Stimulated activated naive CD8-positive, alpha-beta T cell treated with anti-CD3 and anti-CD28 coated beads, Interleukin-15, Interleukin-2, amounts not matched to agents 100 ng/mL and 50 ng/mL, for 24 hours (primary cell): ENCODE data around the gene KLRK1.
"Not testable (repeated sequence)": the region's sequence is repeated elsewhere in the genome, so short reads cannot be mapped to it uniquely, and the experiment has no call there.

Experiments
- H3K27ac Mint-ChIP-seq: one replicate; pipeline ENCODE4 v1.8.0; 2021; ENCODE audit warnings: mild to moderate bottlenecking, mixed read lengths
- H3K27me3 Mint-ChIP-seq: one replicate; pipeline ENCODE4 v1.8.0; 2021; ENCODE audit warnings: mixed read lengths
- H3K36me3 Mint-ChIP-seq: one replicate; pipeline ENCODE4 v1.8.0; 2021; ENCODE audit warnings: low read depth, mixed read lengths
- H3K4me1 Mint-ChIP-seq: one replicate; pipeline ENCODE4 v1.8.0; 2021; ENCODE audit warnings: low read depth, mixed read lengths
- H3K4me3 Mint-ChIP-seq: one replicate; pipeline ENCODE4 v1.8.0; 2021; ENCODE audit warnings: mild to moderate bottlenecking, mixed read lengths
- H3K9me3 Mint-ChIP-seq: one replicate; pipeline ENCODE4 v1.8.0; 2021; ENCODE audit warnings: mixed read lengths

KLRK1 gene

GRCh38 chr12:10396176-10396575, 6.3 kb upstream of the KLRK1 start:
- not testable (repeated sequence) for H3K9me3 Mint-ChIP-seq, H3K27me3 Mint-ChIP-seq
- Mint-ChIP-seq H3K27ac (peak overlapping the region; percentile 19), H3K4me3 (peak overlapping the region; percentile 36), H3K4me1 (peaks cover 88% of the 10 kb centered on the region), H3K36me3 (peaks cover 15% of the 10 kb centered on the region)

GRCh38 chr12:10395390-10395998, 5.7 kb upstream of the KLRK1 start:
- Mint-ChIP-seq H3K4me3 (peak overlapping the region; percentile 84), H3K4me1 (peaks cover 86% of the 10 kb centered on the region), H3K36me3 (peaks cover 11% of the 10 kb centered on the region), H3K27ac (peak overlapping the region; percentile 94), H3K9me3 (no peaks in the 10 kb centered on the region), H3K27me3 (no peaks in the 10 kb centered on the region)

- H3K27me3 Mint-ChIP-seq, H3K9me3 Mint-ChIP-seq, H3K36me3 Mint-ChIP-seq: not testable (repeated sequence)
- Mint-ChIP-seq H3K4me1 (peaks cover 87% of the 10 kb centered on the region), H3K4me3 (peak overlapping the region; percentile 84), H3K27ac (peak overlapping the region; percentile 94)
Observed at GRCh38 chr12:10394531-10395152, 4.8 kb upstream of the KLRK1 start.

GRCh38 chr12:10393291-10393690, 3.5 kb upstream of the KLRK1 start:
- peak overlapping the region; percentile 86 for H3K27ac Mint-ChIP-seq
- H3K36me3 Mint-ChIP-seq, result peaks cover 11% of the 10 kb centered on the region
- peaks cover 77% of the 10 kb centered on the region for H3K4me1 Mint-ChIP-seq
- no peaks in the 10 kb centered on the region for H3K9me3 Mint-ChIP-seq
- no peaks in the 10 kb centered on the region for H3K27me3 Mint-ChIP-seq
- peak overlapping the region; percentile 84 for H3K4me3 Mint-ChIP-seq

- Mint-ChIP-seq H3K9me3 (no peaks in the 10 kb centered on the region), H3K4me1 (peaks cover 68% of the 10 kb centered on the region), H3K4me3 (peak overlapping the region; percentile 68), H3K27ac (peak overlapping the region; percentile 91), H3K36me3 (peaks cover 13% of the 10 kb centered on the region), H3K27me3 (no peaks in the 10 kb centered on the region)
Observed at GRCh38 chr12:10392394-10392930, 2.6 kb upstream of the KLRK1 start.

GRCh38 chr12:10390991-10391390, 1.1 kb upstream of the KLRK1 start:
- Mint-ChIP-seq H3K4me3 (peak overlapping the region; percentile 41), H3K4me1 (peaks cover 66% of the 10 kb centered on the region), H3K36me3 (peaks cover 27% of the 10 kb centered on the region), H3K27ac (peak overlapping the region; percentile 88)
- H3K9me3 Mint-ChIP-seq, H3K27me3 Mint-ChIP-seq: not testable (repeated sequence)

GRCh38 chr12:10388624-10389413, 1.0 kb downstream of the KLRK1 start:
- peaks cover 48% of the 10 kb centered on the region for H3K36me3 Mint-ChIP-seq
- H3K27ac Mint-ChIP-seq, result peak overlapping the region; percentile 88
- H3K4me1 Mint-ChIP-seq, result peaks cover 64% of the 10 kb centered on the region
- no peaks in the 10 kb centered on the region for H3K27me3 Mint-ChIP-seq
- H3K9me3 Mint-ChIP-seq, result peaks cover 4% of the 10 kb centered on the region
- peak overlapping the region; percentile 92 for H3K4me3 Mint-ChIP-seq

- H3K27me3 Mint-ChIP-seq, H3K9me3 Mint-ChIP-seq: not testable (repeated sequence)
- H3K4me1 Mint-ChIP-seq, result peaks cover 62% of the 10 kb centered on the region
- peak overlapping the region; percentile 81 for H3K27ac Mint-ChIP-seq
- peak overlapping the region; percentile 92 for H3K4me3 Mint-ChIP-seq
- peaks cover 61% of the 10 kb centered on the region for H3K36me3 Mint-ChIP-seq
Observed at GRCh38 chr12:10387498-10387897, 2.3 kb downstream of the KLRK1 start.

GRCh38 chr12:10386857-10387256, 3.0 kb downstream of the KLRK1 start:
- peak overlapping the region; percentile 92 for H3K4me3 Mint-ChIP-seq
- H3K27me3 Mint-ChIP-seq, result no peaks in the 10 kb centered on the region
- H3K36me3 Mint-ChIP-seq, result peaks cover 67% of the 10 kb centered on the region
- H3K27ac Mint-ChIP-seq, result peak overlapping the region; percentile 93
- H3K4me1 Mint-ChIP-seq, result peaks cover 62% of the 10 kb centered on the region
- peaks cover 4% of the 10 kb centered on the region for H3K9me3 Mint-ChIP-seq

GRCh38 chr12:10385166-10385613, 4.7 kb downstream of the KLRK1 start:
- Mint-ChIP-seq H3K4me1 (peaks cover 68% of the 10 kb centered on the region), H3K9me3 (peaks cover 4% of the 10 kb centered on the region), H3K27ac (peak overlapping the region; percentile 93), H3K27me3 (no peaks in the 10 kb centered on the region), H3K4me3 (peak overlapping the region; percentile 85), H3K36me3 (peaks cover 84% of the 10 kb centered on the region)

- Mint-ChIP-seq H3K9me3 (peaks cover 4% of the 10 kb centered on the region), H3K27ac (peak overlapping the region; percentile 93), H3K4me3 (peak overlapping the region; percentile 85), H3K36me3 (peaks cover 87% of the 10 kb centered on the region), H3K27me3 (no peaks in the 10 kb centered on the region), H3K4me1 (peaks cover 72% of the 10 kb centered on the region)
Observed at GRCh38 chr12:10384191-10384590, 5.7 kb downstream of the KLRK1 start.

GRCh38 chr12:10381928-10382628, 7.8 kb downstream of the KLRK1 start:
- Mint-ChIP-seq H3K27ac (peak overlapping the region; percentile 93), H3K9me3 (peaks cover 4% of the 10 kb centered on the region), H3K4me1 (peaks cover 93% of the 10 kb centered on the region), H3K36me3 (peaks cover 89% of the 10 kb centered on the region), H3K4me3 (peak overlapping the region; percentile 85), H3K27me3 (no peaks in the 10 kb centered on the region)

GRCh38 chr12:10378737-10379136, 11.1 kb downstream of the KLRK1 start:
- Mint-ChIP-seq H3K36me3 (peaks cover 79% of the 10 kb centered on the region), H3K4me1 (peaks cover 90% of the 10 kb centered on the region), H3K27ac (peak overlapping the region; percentile 87), H3K4me3 (peak overlapping the region; percentile 54)
- not testable (repeated sequence) for H3K9me3 Mint-ChIP-seq, H3K27me3 Mint-ChIP-seq

- peaks cover 92% of the 10 kb centered on the region for H3K4me1 Mint-ChIP-seq
- H3K9me3 Mint-ChIP-seq, result no peaks in the 10 kb centered on the region
- peak overlapping the region; percentile 57 for H3K4me3 Mint-ChIP-seq
- H3K27ac Mint-ChIP-seq, result peak overlapping the region; percentile 90
- peaks cover 80% of the 10 kb centered on the region for H3K36me3 Mint-ChIP-seq
- H3K27me3 Mint-ChIP-seq, result no peaks in the 10 kb centered on the region
Observed at GRCh38 chr12:10374624-10375018, 15.2 kb downstream of the KLRK1 start.
